Choroid plexus epithelial cell (primary cell): Measurements from ENCODE around the gene SEL1L.

ENCODE experiments used
- DNase-seq: peaks from one replicate; pipeline ENCODE4 v3.0.0-alpha.2; 2010; ENCODE audit warnings: low read depth
- H3K4me3 ChIP-seq: 2 replicates; pipeline ENCODE4 v1.5.1; 2011; ENCODE audit warnings: low read depth, mild to moderate bottlenecking, control low read depth, low read length, moderate library complexity
- CTCF ChIP-seq: conservative IDR thresholded peaks from 2 replicates; pipeline ENCODE4 v1.5.1; 2011; ENCODE audit warnings: low read depth, mild to moderate bottlenecking, control low read depth, inconsistent platforms, low read length, moderate library complexity

SEL1L gene

GRCh38 chr14:81562818-81563217 lies 29.2 kb upstream of the SEL1L start:
- no peak for DNase-seq
- no peak for TF ChIP-seq CTCF

GRCh38 chr14:81561084-81561775 lies 27.6 kb upstream of the SEL1L start:
- TF ChIP-seq CTCF, result no peak
- no peak overlapping the region for H3K4me3 ChIP-seq
- DNase-seq, result peak; percentile 14

More at GRCh38 chr14:81562818-81563217, 29.2 kb upstream of the SEL1L start:
- H3K4me3 ChIP-seq, result no peak overlapping the region

GRCh38 chr14:81559385-81559784 lies 25.7 kb upstream of the SEL1L start:
- no peak for TF ChIP-seq CTCF
- no peak for DNase-seq
- no peak overlapping the region for H3K4me3 ChIP-seq

- no peak for TF ChIP-seq CTCF
- DNase-seq, result no peak
- no peak overlapping the region for H3K4me3 ChIP-seq
Measured at GRCh38 chr14:81557146-81557545, 23.5 kb upstream of the SEL1L start.

- no peak overlapping the region for H3K4me3 ChIP-seq
- no peak for DNase-seq
- no peak for TF ChIP-seq CTCF
Measured at GRCh38 chr14:81555684-81556083, 22.0 kb upstream of the SEL1L start.

- H3K4me3 ChIP-seq, result no peak overlapping the region
- no peak for TF ChIP-seq CTCF
- DNase-seq, result no peak
Measured at GRCh38 chr14:81555051-81555450, 21.4 kb upstream of the SEL1L start.

GRCh38 chr14:81551471-81551870 lies 17.8 kb upstream of the SEL1L start:
- H3K4me3 ChIP-seq, result no peak overlapping the region
- no peak for TF ChIP-seq CTCF
- no peak for DNase-seq
